Ascending aorta (tissue), 2 donors: ENCODE measurements around the gene EMX2. TPM values are rescaled to one million over a fixed set of nuclear protein-coding genes. Genes with fewer than 3 reads are reported as not detected.

Source experiments
- DNase-seq, 2 donors: peaks; one replicate each; pipeline ENCODE4 v3.0.0-alpha.2; 2019; ENCODE audit warnings: low spot score in 2 of 2
- H3K27ac ChIP-seq, 2 donors: fragments of 200-600 bp; sonication (generic); one replicate each; pipeline ENCODE4 v1.5.1; 2016 to 2017; ENCODE audit warnings: mild to moderate bottlenecking in 1 of 2
- H3K27me3 ChIP-seq: fragments of 200-600 bp; sonication (generic); one replicate; pipeline ENCODE4 v1.5.1; 2017
- H3K36me3 ChIP-seq, 2 donors: fragments of 200-600 bp; sonication (generic); one replicate each; pipeline ENCODE4 v1.5.1; 2016
- H3K4me1 ChIP-seq, 2 donors: fragments of 200-600 bp; sonication (generic); one replicate each; pipeline ENCODE4 v1.5.1; 2016 to 2017; ENCODE audit warnings: mild to moderate bottlenecking in 1 of 2
- H3K4me3 ChIP-seq, 2 donors: fragments of 200-600 bp; sonication (generic); one replicate each; pipeline ENCODE4 v1.5.1; 2016 to 2017; ENCODE audit warnings: mild to moderate bottlenecking in 1 of 2
- H3K9me3 ChIP-seq, 2 donors: fragments of 200-600 bp; sonication (generic); one replicate each; pipeline ENCODE4 v1.5.1; 2016
- CTCF ChIP-seq, 3 experiments: fragments of 200-600 bp in 2 of 3; fragments of 450-650 bp in 1 of 3; sonication (generic) in 2 of 3; IDR thresholded peaks; one replicate each; pipeline ENCODE4 v1.5.1; 2016 to 2019; ENCODE audit warnings: antibody characterized with exemption in 3 of 3, mild to moderate bottlenecking in 1 of 3, moderate library complexity in 1 of 3
- intact Hi-C: fragments of 100-400 bp; cut with DNase I; formaldehyde crosslinking; loops from one replicate; pipeline ENCODE4 v1.15.1; 2023
- total RNA-seq: library from RNA; depleted of rRNA; stranded (reverse); fragments of >200 nt; gene quantifications from one replicate; pipeline ENCODE4 v1.1.0, GENCODE V29; 2016

The EMX2 gene
- total RNA-seq, 1 donor from 2014 or later: not detected

- no peaks in the 10 kb centered on the region for H3K36me3 ChIP-seq
- DNase-seq: no peak
- peaks cover 16% of the 10 kb centered on the region for H3K27me3 ChIP-seq
- no peak overlapping the region for H3K27ac ChIP-seq
- no peak for TF ChIP-seq CTCF (IDR thresholded peaks at IDR 0.05)
- no peak overlapping the region for H3K4me3 ChIP-seq
- intact Hi-C loops: no loop called here
- peaks cover 0 to 2% of the 10 kb centered on the region in 2 donors for H3K4me1 ChIP-seq
- H3K9me3 ChIP-seq: no peaks in the 10 kb centered on the region
Measured at GRCh38 chr10:117553142-117553814, 10.7 kb downstream of the EMX2 start.

- no peak for TF ChIP-seq CTCF (IDR thresholded peaks at IDR 0.05)
- no peak overlapping the region for H3K4me3 ChIP-seq
- H3K27me3 ChIP-seq: peaks cover 16% of the 10 kb centered on the region
- H3K27ac ChIP-seq: no peak overlapping the region
- intact Hi-C loops: no loop called here
- H3K9me3 ChIP-seq: no peaks in the 10 kb centered on the region
- H3K36me3 ChIP-seq: no peaks in the 10 kb centered on the region
- no peak for DNase-seq
- peaks cover 0 to 2% of the 10 kb centered on the region in 2 donors for H3K4me1 ChIP-seq
Measured at GRCh38 chr10:117553815-117554172, 11.2 kb downstream of the EMX2 start.

GRCh38 chr10:117554241-117554814 is 11.8 kb downstream of the EMX2 start:
- Histone ChIP-seq H3K4me3 (no peak overlapping the region), H3K4me1 (peaks cover 0 to 2% of the 10 kb centered on the region in 2 donors), H3K27me3 (peaks cover 16% of the 10 kb centered on the region), H3K36me3 (no peaks in the 10 kb centered on the region), H3K27ac (no peak overlapping the region), H3K9me3 (no peaks in the 10 kb centered on the region)
- DNase-seq: no peak
- intact Hi-C loops: no loop called here
- TF ChIP-seq CTCF (IDR thresholded peaks at IDR 0.05): no peak

- no peak for TF ChIP-seq CTCF (IDR thresholded peaks at IDR 0.05)
- intact Hi-C loops: no loop called here
- H3K36me3 ChIP-seq: no peaks in the 10 kb centered on the region
- no peaks in the 10 kb centered on the region for H3K9me3 ChIP-seq
- no peak overlapping the region for H3K4me3 ChIP-seq
- DNase-seq: no peak
- H3K27me3 ChIP-seq: peaks cover 16% of the 10 kb centered on the region
- H3K4me1 ChIP-seq: peaks cover 0 to 2% of the 10 kb centered on the region in 2 donors
- H3K27ac ChIP-seq: no peak overlapping the region
Measured at GRCh38 chr10:117555017-117555416, 12.5 kb downstream of the EMX2 start.

- Histone ChIP-seq H3K27me3 (peaks cover 16% of the 10 kb centered on the region), H3K36me3 (no peaks in the 10 kb centered on the region), H3K9me3 (no peaks in the 10 kb centered on the region), H3K4me1 (peaks cover 0 to 2% of the 10 kb centered on the region in 2 donors), H3K4me3 (no peak overlapping the region), H3K27ac (no peak overlapping the region)
- no peak for TF ChIP-seq CTCF (IDR thresholded peaks at IDR 0.05)
- intact Hi-C loops: no loop called here
- DNase-seq: no peak
Measured at GRCh38 chr10:117555863-117556262, 13.3 kb downstream of the EMX2 start.
